HG02678 (cell line): ENCODE measurements around the gene GGT6.

Experiments
- ATAC-seq: cut with Tn5 transposase; IDR thresholded peaks from one replicate; pipeline ENCODE4 v1.9.1; 2021; ENCODE audit warnings: mild to moderate bottlenecking, moderate library complexity; ENCODE audit not compliant: unreplicated experiment

GGT6 gene

DNA sequence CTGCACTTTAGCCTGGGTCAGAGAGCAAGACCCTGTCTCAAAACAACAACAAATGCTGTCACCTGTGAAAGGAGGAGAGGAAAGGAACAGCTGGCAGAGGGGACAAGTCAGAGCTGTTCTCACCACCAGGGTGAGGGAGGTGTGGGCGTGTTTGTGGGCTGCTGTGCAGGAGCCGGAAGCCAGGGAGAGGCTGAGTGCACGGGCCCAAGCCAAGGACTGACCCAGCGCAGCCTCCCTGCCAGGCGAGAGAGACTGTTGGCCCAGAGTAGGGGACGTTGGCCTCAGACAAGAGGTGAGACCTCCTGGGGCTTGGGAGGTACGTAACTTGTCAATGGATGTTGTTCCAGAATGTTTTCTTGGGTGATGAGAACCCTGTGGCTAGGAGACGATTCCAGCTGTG lies 51.0 kb downstream of the GGT6 start:
- ATAC-seq: no peak

- ATAC-seq: no peak
Observed at GRCh38 chr17:4508207-4508606, 52.2 kb downstream of the GGT6 start.

GRCh38 chr17:4507361-4508111 lies 52.8 kb downstream of the GGT6 start:
- no peak for ATAC-seq
